CD4-positive, alpha-beta T cell treated with Interleukin-2 at 100 ng/mL for 4 hours (primary cell): ENCODE data around the gene CDC42SE2.
"Not testable (repeated sequence)": the region's sequence is repeated elsewhere in the genome, so short reads cannot be mapped to it uniquely, and the experiment has no call there.

Source experiments
- DNase-seq: peaks from one replicate; pipeline ENCODE4 v3.0.0-alpha.2; 2020; ENCODE audit warnings: low spot score

The CDC42SE2 gene

GRCh38 chr5:131389869-131390265 is 126.0 kb downstream of the CDC42SE2 start:
- no peak for DNase-seq

- peak; percentile 34 for DNase-seq
Observed at GRCh38 chr5:131392466-131393095, 128.7 kb downstream of the CDC42SE2 start.

- DNase-seq, result no peak
Observed at GRCh38 chr5:131393498-131393968, 129.7 kb downstream of the CDC42SE2 start.

- DNase-seq, result peak; percentile 83
Observed at GRCh38 chr5:131394128-131394527, 130.3 kb downstream of the CDC42SE2 start.

GRCh38 chr5:131396015-131396414 is 132.2 kb downstream of the CDC42SE2 start:
- DNase-seq, result no peak

GRCh38 chr5:131396630-131397273 is 132.9 kb downstream of the CDC42SE2 start:
- no peak for DNase-seq

GRCh38 chr5:131399007-131399406 is 135.2 kb downstream of the CDC42SE2 start:
- DNase-seq, result not testable (repeated sequence)

- DNase-seq, result no peak
Observed at GRCh38 chr5:131400585-131400984, 136.7 kb downstream of the CDC42SE2 start.

GRCh38 chr5:131405674-131406073 is 141.8 kb downstream of the CDC42SE2 start:
- no peak for DNase-seq

- no peak for DNase-seq
Observed at GRCh38 chr5:131406076-131406475, 142.2 kb downstream of the CDC42SE2 start.

- DNase-seq, result no peak
Observed at GRCh38 chr5:131406975-131407638, 143.3 kb downstream of the CDC42SE2 start.

- DNase-seq, result peak; percentile 39
Observed at GRCh38 chr5:131413605-131414559, 150.0 kb downstream of the CDC42SE2 start.

GRCh38 chr5:131416729-131417128 is 152.9 kb downstream of the CDC42SE2 start:
- no peak for DNase-seq

GRCh38 chr5:131417240-131417869 is 153.5 kb downstream of the CDC42SE2 start:
- peak; percentile 86 for DNase-seq

GRCh38 chr5:131418846-131419245 is 155.0 kb downstream of the CDC42SE2 start:
- DNase-seq, result no peak

- DNase-seq, result no peak
Observed at GRCh38 chr5:131419877-131420276, 156.0 kb downstream of the CDC42SE2 start.

- DNase-seq, result no peak
Observed at GRCh38 chr5:131423056-131423455, 159.2 kb downstream of the CDC42SE2 start.

GRCh38 chr5:131426011-131426410 is 162.2 kb downstream of the CDC42SE2 start:
- DNase-seq, result no peak

GRCh38 chr5:131430794-131431193 is 166.9 kb downstream of the CDC42SE2 start:
- DNase-seq, result no peak

GRCh38 chr5:131431794-131432193 is 167.9 kb downstream of the CDC42SE2 start:
- no peak for DNase-seq

- DNase-seq, result no peak
Observed at GRCh38 chr5:131433109-131433508, 169.3 kb downstream of the CDC42SE2 start.

- no peak for DNase-seq
Observed at GRCh38 chr5:131436081-131436480, 172.2 kb downstream of the CDC42SE2 start.
